ENCODE results near the gene STAB1.
A peak's percentile ranks its signal among the peaks of the same experiment; 100 is the strongest.

STAB1 gene

DNA sequence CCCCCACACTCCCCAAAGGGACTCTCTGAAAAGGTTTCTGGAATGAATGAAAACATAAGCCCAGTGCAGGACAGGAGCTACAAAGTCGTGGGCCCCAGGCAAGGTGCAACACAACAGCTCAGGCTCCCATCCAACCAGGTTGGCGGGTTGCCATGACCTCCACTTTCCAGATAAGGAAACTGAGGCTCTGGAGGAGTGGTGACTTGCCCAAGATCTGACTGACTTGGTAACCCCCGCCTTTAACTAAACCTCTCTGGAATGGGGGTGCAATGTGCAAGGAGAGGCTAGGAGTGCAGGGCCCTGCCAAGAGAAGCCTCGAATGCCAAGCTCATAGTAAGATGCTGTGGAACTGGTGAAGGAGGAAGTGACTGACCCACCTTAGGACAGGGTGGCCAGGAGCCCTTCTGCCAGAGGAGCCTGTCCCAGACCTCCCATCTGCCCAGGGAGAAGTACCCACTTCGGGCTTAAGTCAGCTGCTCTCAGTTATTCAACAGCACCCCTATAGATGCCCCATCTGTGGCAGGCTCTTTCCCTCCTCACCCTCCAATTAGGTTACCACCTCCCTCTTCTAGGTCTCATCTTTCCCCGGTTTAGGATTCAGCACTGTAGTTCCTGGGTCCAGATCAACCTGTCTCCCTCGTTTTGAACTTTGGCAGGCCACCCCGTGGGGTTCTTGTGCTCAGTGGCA, 40.7 kb upstream of the STAB1 start:
- H3K36me3 Mint-ChIP-seq (ENCODE audit: low read depth): peaks cover 18% of the 10 kb centered on the region
- no peaks in the 10 kb centered on the region for H3K27me3 Mint-ChIP-seq (ENCODE audit: low read depth)
- no peak for DNase-seq (ENCODE audit: low spot score)
- H3K4me3 Mint-ChIP-seq: peak overlapping the region; percentile 98
- H3K4me1 Mint-ChIP-seq (ENCODE audit: low read depth): peaks cover 24% of the 10 kb centered on the region
- H3K27ac Mint-ChIP-seq: peak overlapping the region; percentile 93
- no peaks in the 10 kb centered on the region for H3K9me3 Mint-ChIP-seq

DNA sequence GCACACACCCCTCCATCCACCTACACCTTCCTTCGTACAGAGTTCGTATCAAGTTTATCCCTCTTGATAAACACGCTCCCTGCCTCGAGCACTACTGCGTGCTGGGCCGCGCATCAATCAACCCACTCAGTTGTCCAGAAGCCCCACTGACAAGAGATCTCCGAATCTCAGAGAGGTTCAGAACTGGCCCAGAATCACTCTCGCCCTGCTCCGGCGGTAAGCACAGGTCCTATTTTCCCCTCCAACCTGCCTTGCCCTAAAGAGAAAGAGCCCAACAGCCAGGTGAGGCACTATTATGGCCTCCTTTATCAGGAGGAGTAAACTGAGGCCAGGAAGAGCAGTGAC, 40.2 kb upstream of the STAB1 start:
- H3K27ac Mint-ChIP-seq: peak overlapping the region; percentile 93
- peaks cover 18% of the 10 kb centered on the region for H3K36me3 Mint-ChIP-seq (ENCODE audit: low read depth)
- peak overlapping the region; percentile 98 for H3K4me3 Mint-ChIP-seq
- peaks cover 24% of the 10 kb centered on the region for H3K4me1 Mint-ChIP-seq (ENCODE audit: low read depth)
- no peak for DNase-seq (ENCODE audit: low spot score)
- no peaks in the 10 kb centered on the region for H3K27me3 Mint-ChIP-seq (ENCODE audit: low read depth)
- no peaks in the 10 kb centered on the region for H3K9me3 Mint-ChIP-seq

DNA sequence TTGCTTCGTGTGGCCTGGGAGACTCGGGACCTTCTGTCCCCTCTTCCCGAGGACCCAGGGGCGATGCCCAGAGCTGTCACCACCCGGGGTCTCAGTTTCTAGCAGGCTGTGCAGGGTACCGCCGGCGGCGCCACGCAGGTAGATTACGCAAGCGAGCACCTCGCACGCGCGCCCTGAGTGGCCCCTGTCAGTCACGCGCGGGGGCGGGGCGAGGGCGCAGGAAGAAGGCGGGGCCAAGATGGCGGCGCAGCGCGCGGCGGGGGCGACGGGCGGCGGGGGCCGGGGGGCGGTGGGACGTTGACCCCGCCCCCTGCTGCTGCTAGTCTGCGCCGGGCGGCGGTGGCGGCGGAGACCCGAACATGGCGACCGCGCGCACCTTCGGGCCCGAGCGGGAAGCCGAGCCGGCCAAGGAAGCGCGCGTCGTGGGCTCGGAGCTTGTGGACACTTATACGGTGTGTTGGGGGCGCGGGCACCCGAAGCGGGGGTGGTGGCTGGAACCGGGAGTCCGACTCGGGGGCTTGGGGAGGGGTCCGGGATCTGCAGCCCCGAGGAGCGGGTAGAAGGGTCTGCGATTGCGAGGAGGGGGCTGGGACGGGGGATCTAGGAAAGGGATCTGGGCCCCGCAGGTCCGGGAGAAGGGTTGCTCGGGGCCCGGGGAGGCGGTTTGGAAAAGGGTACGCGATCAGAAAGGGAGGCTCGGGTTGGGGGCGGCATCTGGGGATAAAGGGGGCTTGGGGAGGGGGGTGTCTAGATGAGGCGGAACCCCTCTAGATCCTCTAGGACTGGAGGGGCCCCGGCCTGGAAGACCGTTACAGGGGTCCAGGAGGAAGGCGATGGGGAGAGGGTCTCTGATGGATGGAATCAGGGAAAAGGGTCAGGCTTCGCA, 39.6 kb upstream of the STAB1 start, which contains the start of gene NISCH:
NISCH (plus strand) TSS at position 322 of the 886 bp plus-strand sequence; CDS start at position 360, 38 bp downstream.
- Mint-ChIP-seq H3K27ac (peak within 1 kb of the TSS; percentile 93), H3K27me3 (ENCODE audit: low read depth) (no peaks in the 10 kb centered on the region), H3K4me1 (ENCODE audit: low read depth) (peaks cover 24% of the 10 kb centered on the region), H3K36me3 (ENCODE audit: low read depth) (peaks cover 20% of the 10 kb centered on the region), H3K9me3 (no peaks in the 10 kb centered on the region), H3K4me3 (peak within 1 kb of the TSS; percentile 98)
- DNase-seq (ENCODE audit: low spot score): peak; percentile 93

DNA sequence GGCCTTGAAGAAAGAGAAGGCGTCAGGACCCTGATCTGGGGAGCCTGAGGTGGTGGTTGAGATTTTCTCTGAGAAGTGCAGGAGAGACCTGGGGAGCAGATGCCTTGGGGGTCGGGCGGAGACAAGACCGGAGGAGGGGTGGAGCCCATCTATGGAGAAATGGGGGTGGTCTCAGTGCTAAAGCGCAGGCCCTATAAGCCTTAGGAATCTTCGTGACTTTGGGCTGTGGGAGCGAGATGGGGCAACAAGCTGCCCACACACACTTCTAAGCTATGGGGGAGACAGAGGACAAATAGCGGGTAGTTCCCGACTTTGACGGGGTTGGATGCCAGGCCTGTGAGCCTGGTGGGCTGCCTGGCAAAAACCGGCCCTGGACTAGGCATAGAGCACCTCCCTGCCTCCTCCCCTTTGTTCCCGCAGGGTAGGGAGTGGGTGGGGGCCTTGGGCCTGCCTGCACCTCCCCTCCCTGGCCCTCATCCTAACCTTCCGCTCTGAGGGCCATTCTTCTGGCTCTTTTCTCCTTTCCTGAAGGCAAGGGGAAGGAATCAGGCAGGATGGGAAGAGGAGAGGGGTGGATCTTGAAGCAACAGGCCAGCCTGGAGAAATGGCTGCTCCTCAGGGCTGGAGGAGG, 38.9 kb upstream of the STAB1 start:
- Mint-ChIP-seq H3K4me1 (ENCODE audit: low read depth) (peaks cover 24% of the 10 kb centered on the region), H3K27ac (peak overlapping the region; percentile 93), H3K36me3 (ENCODE audit: low read depth) (peaks cover 23% of the 10 kb centered on the region)

DNA sequence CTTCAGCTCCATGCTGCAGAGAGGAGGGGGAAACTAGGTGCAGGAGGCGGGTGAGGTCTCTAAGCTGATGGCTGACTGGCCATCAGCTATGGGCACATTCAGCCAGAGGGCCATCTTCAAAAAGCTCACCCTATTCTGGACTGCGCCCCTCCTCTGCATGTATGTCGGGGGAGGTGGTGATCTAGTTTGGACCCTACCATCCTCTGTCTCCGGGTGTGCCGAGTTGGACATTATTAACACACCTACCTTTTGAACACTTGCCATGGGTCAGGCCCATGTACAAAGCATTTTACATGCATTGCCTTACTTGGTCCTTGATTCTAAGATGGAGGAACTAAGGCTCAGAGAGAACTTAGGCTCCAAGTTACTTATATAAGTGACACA, 38.3 kb upstream of the STAB1 start:
- H3K36me3 Mint-ChIP-seq (ENCODE audit: low read depth): peaks cover 23% of the 10 kb centered on the region
- H3K9me3 Mint-ChIP-seq: no peaks in the 10 kb centered on the region
- H3K27me3 Mint-ChIP-seq (ENCODE audit: low read depth): no peaks in the 10 kb centered on the region
- DNase-seq (ENCODE audit: low spot score): no peak
- peaks cover 24% of the 10 kb centered on the region for H3K4me1 Mint-ChIP-seq (ENCODE audit: low read depth)
- H3K27ac Mint-ChIP-seq: peak overlapping the region; percentile 57
- H3K4me3 Mint-ChIP-seq: peak overlapping the region; percentile 98

More for the DNA sequence above, 38.9 kb upstream of the STAB1 start:
- Mint-ChIP-seq H3K4me3 (peak overlapping the region; percentile 98), H3K27me3 (ENCODE audit: low read depth) (no peaks in the 10 kb centered on the region), H3K9me3 (no peaks in the 10 kb centered on the region)
- no peak for DNase-seq (ENCODE audit: low spot score)

DNA sequence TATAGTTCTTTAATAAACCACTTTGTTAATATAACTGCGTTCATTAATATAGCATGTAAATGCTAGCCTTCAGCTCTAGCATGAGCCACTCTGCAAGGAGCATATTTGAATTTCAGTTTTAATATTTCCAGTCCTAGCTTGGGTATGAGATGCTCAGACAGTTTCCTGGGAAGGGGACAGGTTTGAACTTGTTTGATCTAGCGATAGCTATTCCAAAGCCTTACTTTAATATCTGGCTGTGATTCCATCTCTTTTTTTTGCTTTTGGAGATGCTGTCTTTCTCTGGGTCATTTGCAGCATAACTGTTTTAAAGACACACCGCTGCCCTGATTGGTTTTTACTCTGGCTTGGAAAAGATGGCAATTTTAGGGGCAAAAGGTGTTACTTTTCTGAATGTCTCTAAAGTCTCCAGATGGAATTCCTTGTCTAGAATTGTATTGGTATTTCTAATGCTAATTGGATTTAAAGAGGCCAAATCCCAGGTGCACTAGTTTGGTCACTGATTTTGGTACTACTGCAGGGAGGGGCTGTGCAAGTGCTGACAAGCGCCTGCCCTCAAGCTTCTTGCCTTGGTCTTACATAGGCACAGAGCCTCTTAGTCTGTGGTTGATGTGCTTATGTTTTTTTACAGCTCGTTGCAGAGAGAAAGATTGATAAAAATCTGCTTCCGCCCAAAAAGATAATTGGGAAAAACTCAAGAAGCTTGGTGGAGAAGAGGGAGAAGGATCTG, 36.9 kb upstream of the STAB1 start:
- Mint-ChIP-seq H3K36me3 (ENCODE audit: low read depth) (peaks cover 27% of the 10 kb centered on the region), H3K9me3 (no peaks in the 10 kb centered on the region), H3K4me1 (ENCODE audit: low read depth) (peaks cover 28% of the 10 kb centered on the region), H3K4me3 (no peak overlapping the region), H3K27me3 (ENCODE audit: low read depth) (no peaks in the 10 kb centered on the region), H3K27ac (no peak overlapping the region)
- no peak for DNase-seq (ENCODE audit: low spot score)

DNA sequence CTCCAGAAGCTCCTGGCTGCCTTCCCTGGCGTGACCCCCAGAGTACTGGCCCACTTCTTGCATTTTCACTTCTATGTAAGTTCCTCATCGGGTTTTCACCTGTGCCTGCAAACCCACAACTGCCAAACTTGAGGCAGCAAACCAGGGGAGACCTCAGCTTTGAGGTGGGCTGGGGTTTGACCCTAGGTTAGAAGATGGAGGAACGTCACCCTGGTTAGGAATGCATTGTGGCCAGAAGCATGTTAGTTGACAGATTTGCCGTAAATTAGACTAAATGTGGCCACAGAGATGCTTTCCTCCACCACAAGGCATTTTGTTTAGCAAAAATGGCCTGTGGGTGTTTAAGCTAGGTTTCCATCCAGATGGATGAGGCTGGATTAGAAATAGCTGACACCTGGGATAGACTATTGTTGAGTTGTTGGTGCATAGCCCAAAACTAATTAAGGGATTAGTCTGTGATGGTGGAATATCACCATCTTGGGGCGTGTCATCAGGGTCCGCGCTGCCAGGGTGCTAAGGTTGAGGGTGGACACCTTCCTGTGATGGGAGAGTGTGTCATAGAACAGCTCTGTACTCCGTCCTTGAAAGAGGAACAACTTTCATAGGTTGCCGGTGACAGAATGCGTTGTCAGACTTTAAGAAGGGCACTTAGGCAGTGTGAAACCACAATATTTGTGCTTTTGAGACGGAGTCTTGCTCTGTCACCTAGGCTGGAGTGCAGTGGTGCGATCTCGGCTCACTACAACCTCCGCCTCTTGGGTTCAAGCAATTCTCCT, 36.2 kb upstream of the STAB1 start:
- Mint-ChIP-seq H3K36me3 (ENCODE audit: low read depth) (peaks cover 28% of the 10 kb centered on the region), H3K9me3 (no peaks in the 10 kb centered on the region), H3K27ac (no peak overlapping the region), H3K27me3 (ENCODE audit: low read depth) (no peaks in the 10 kb centered on the region), H3K4me1 (ENCODE audit: low read depth) (peaks cover 28% of the 10 kb centered on the region), H3K4me3 (no peak overlapping the region)
- DNase-seq (ENCODE audit: low spot score): no peak

DNA sequence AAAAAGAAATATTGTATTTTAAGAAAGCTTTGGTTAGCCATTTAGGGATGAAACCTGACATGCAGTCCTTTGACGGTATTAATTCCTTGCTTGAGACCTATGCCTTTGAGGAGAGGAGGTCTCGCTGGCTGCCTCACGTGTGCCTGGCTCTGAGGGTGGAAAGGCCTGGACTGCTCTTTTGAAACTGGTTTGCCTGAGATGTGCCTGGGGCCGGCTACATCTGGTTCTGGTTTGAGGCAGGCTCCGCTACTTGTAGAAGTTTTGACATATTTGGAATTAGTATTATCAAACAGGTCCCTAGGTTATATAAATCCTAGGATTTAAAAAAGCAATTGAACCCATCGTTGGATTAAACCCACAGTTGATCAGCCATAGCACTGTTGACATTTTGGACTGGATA, 33.3 kb upstream of the STAB1 start:
- no peaks in the 10 kb centered on the region for H3K27me3 Mint-ChIP-seq (ENCODE audit: low read depth)
- H3K27ac Mint-ChIP-seq: no peak overlapping the region
- H3K4me1 Mint-ChIP-seq (ENCODE audit: low read depth): peaks cover 10% of the 10 kb centered on the region
- H3K9me3 Mint-ChIP-seq: no peaks in the 10 kb centered on the region
- no peak for DNase-seq (ENCODE audit: low spot score)
- H3K4me3 Mint-ChIP-seq: no peak overlapping the region
- peaks cover 34% of the 10 kb centered on the region for H3K36me3 Mint-ChIP-seq (ENCODE audit: low read depth)

DNA sequence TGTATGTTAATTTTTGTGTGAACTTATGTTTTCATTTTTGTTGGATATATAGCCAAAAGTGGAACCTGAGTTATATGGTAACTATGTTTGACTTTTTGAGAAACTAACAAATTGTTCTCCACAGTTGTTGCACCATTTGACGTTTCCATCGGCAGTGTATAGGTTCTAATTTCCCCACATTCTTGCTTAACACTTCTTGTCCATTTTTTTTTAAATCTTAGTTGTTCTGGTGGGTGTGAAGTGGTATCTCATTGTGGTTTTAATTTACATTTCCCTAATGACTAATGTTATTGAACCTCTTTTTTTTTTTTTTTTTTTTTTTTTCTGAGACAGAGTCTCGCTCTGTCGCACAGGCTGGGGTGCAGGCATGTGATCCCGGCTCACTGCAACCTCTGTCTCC, 31.7 kb upstream of the STAB1 start:
- no peak overlapping the region for H3K27ac Mint-ChIP-seq
- peaks cover 23% of the 10 kb centered on the region for H3K36me3 Mint-ChIP-seq (ENCODE audit: low read depth)
- H3K27me3 Mint-ChIP-seq (ENCODE audit: low read depth): no peaks in the 10 kb centered on the region
- H3K9me3 Mint-ChIP-seq: no peaks in the 10 kb centered on the region
- no peak for DNase-seq (ENCODE audit: low spot score)
- H3K4me1 Mint-ChIP-seq (ENCODE audit: low read depth): peaks cover 4% of the 10 kb centered on the region
- no peak overlapping the region for H3K4me3 Mint-ChIP-seq

DNA sequence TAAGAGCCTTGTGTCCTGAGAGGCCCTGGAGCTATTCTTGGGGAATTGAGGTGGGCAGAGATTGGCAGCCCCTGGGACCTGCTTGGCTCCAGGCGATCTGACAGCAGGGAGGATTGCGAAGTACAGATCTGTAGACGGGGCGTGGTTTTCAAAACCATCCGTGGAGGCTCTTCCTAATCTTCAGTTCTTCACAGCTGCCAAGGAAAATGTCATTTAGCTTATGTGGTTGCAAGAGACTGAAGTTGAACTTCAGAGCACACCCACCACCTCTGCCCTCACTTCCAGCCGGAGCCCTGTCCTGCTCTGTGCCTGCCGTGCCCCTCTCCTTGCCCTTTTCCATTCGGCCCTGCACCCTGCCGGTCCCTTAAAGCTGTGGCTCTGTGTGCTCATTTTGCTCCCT, 26.8 kb upstream of the STAB1 start:
- DNase-seq (ENCODE audit: low spot score): no peak
- peaks cover 20% of the 10 kb centered on the region for H3K36me3 Mint-ChIP-seq (ENCODE audit: low read depth)
- H3K4me3 Mint-ChIP-seq: no peak overlapping the region
- no peaks in the 10 kb centered on the region for H3K9me3 Mint-ChIP-seq
- H3K27ac Mint-ChIP-seq: no peak overlapping the region
- no peaks in the 10 kb centered on the region for H3K4me1 Mint-ChIP-seq (ENCODE audit: low read depth)
- H3K27me3 Mint-ChIP-seq (ENCODE audit: low read depth): no peaks in the 10 kb centered on the region

DNA sequence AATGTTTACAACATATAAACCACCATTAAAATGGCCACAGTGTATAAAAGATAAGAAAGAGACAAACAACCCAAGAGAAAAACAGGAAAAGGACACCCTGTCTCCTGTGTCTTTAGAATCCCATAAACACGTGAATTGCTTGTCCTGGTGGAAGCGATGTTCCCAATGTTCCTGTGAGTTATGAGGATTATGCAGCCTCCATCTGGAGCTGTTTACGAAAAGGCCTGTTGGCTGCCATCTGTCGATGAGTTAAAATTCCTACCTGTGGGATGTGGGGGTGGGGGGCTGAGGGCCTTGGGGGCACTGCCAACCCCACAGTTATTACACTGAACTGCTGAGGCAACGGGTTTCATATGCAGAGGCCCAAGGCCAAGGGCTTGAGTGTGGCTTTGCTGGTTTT, 26.1 kb upstream of the STAB1 start:
- Mint-ChIP-seq H3K4me1 (ENCODE audit: low read depth) (no peaks in the 10 kb centered on the region), H3K27me3 (ENCODE audit: low read depth) (no peaks in the 10 kb centered on the region), H3K36me3 (ENCODE audit: low read depth) (peaks cover 24% of the 10 kb centered on the region), H3K27ac (peak overlapping the region; percentile 60), H3K4me3 (no peak overlapping the region), H3K9me3 (no peaks in the 10 kb centered on the region)
- no peak for DNase-seq (ENCODE audit: low spot score)

DNA sequence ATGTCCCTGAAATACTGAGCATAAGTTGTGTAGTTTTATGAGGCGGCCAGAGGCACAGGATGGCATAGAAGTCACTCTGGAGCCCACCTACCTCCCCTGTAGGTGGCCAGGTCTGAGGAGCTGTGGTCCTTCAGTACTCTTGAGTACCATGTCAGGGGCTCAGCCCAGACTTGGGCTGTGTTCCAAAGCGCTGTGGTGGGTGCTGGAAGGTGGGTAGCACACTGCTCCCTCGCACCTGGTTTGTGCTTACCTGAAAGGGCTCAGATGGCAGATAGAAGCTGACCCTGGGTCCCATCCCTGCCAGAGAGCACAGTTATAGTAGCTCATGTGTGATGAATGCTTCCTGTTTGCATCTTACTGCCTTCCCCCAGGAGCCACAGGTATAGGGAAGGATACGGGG, 24.2 kb upstream of the STAB1 start:
- no peak overlapping the region for H3K27ac Mint-ChIP-seq
- H3K4me1 Mint-ChIP-seq (ENCODE audit: low read depth): no peaks in the 10 kb centered on the region
- DNase-seq (ENCODE audit: low spot score): no peak
- H3K4me3 Mint-ChIP-seq: no peak overlapping the region
- no peaks in the 10 kb centered on the region for H3K9me3 Mint-ChIP-seq
- peaks cover 29% of the 10 kb centered on the region for H3K36me3 Mint-ChIP-seq (ENCODE audit: low read depth)
- no peaks in the 10 kb centered on the region for H3K27me3 Mint-ChIP-seq (ENCODE audit: low read depth)

Data from T-helper 2 cell treated with Interferon-gamma antibody and Interleukin-4, amounts not matched to agents 5 μg/mL and 100 μg/mL, for 36 hours (primary cell).